ENCODE measurements around the gene THSD7A. TPM values are rescaled to one million over a fixed set of nuclear protein-coding genes. Genes with fewer than 3 reads are reported as not detected.

The THSD7A gene
- total and polyA plus RNA-seq, 2 of the 13 experiments (the other 11 are each of a cell fraction or from before 2014, with no cell fraction given) = 0.01 to 0.07 TPM

DNA sequence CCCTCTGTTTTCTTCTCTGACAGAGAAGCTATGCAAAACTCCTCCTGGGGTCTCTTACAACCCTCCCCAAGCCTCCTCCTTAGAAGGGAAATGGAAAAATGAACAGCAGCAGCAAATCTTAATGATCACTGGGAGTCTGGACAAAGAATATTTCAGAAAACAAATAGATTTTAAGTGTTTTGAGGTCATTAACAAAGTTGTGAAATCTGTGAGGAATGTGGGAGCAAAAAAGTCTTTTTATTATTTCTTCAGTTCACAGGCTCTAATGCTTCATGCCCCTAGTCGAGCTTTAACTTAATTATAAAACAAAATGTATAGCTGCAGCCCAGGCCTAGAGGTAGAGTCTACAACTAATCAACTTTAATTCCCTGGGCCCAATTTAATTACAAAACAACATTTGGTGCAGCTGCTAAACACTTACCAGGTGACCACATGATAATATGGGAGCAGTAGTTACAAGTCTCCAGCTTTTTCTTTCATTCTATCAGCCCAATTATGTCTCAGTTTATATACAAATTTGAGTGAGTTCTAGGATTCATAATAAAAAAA, 293.2 kb downstream of the THSD7A start:
- POLR2A ChIA-PET = no interaction called here
- Histone ChIP-seq H3K36me3 (replicated peaks in 1 of 2; ENCODE audit: control insufficient read depth in 1 of 2, insufficient read depth in 2 of 2, low read length in 2 of 2) (no peaks in the 10 kb centered on the region), H3K4me1 (ENCODE audit: insufficient read depth, low read length) (no peaks in the 10 kb centered on the region), H3K9me3 (ENCODE audit: low read length) (no peaks in the 10 kb centered on the region), H3K4me3 (replicated peaks in 1 of 3; ENCODE audit: insufficient read depth in 1 of 3, low read depth in 2 of 3, low read length in 3 of 3) (no peak overlapping the region), H3K27ac (ENCODE audit: extremely low read length, insufficient read depth, low read length) (no peak overlapping the region), H2AFZ (ENCODE audit: low read length) (no peak overlapping the region), H3K9ac (ENCODE audit: insufficient read depth, low read depth, low read length) (no peak overlapping the region), H3K79me2 (ENCODE audit: insufficient read depth, low read length) (no peaks in the 10 kb centered on the region), H3K27me3 (ENCODE audit: control insufficient read depth in 1 of 2, insufficient read depth in 2 of 2, low read length in 2 of 2) (no peaks in the 10 kb centered on the region), H4K20me1 (ENCODE audit: insufficient read depth, low read length) (no peaks in the 10 kb centered on the region), H3K4me2 (ENCODE audit: low read depth, low read length) (no peak overlapping the region)
- WGBS (ENCODE audit: low lambda C conversion rate) = 7% methylated on average over 1 of the region's 1 CpG
- DNase-seq (ENCODE audit: low spot score) = no peak
- BruUV-seq (replicated peaks) = no TSS peak
- no peak for FAIRE-seq
- ATAC-seq = no peak
- intact Hi-C loops (cut with micrococcal nuclease; ENCODE audit: unreplicated experiment) = no loop called here
- TF ChIP-seq PCBP1 (IDR thresholded peaks at IDR 0.05; ENCODE audit: borderline replicate concordance, low read depth, low read length) (no peak), ZNF552 (CRISPR knock-in tag; IDR thresholded peaks at IDR 0.05; ENCODE audit: borderline replicate concordance) (no peak), MBD4 (IDR thresholded peaks at IDR 0.05; ENCODE audit: borderline replicate concordance, low read length) (no peak), SSRP1 (CRISPR knock-in tag; IDR thresholded peaks at IDR 0.05) (no peak), ZSCAN20 (CRISPR knock-in tag; IDR thresholded peaks at IDR 0.05; ENCODE audit: borderline replicate concordance) (no peak)
- TF ChIP-seq, protein P1, sequence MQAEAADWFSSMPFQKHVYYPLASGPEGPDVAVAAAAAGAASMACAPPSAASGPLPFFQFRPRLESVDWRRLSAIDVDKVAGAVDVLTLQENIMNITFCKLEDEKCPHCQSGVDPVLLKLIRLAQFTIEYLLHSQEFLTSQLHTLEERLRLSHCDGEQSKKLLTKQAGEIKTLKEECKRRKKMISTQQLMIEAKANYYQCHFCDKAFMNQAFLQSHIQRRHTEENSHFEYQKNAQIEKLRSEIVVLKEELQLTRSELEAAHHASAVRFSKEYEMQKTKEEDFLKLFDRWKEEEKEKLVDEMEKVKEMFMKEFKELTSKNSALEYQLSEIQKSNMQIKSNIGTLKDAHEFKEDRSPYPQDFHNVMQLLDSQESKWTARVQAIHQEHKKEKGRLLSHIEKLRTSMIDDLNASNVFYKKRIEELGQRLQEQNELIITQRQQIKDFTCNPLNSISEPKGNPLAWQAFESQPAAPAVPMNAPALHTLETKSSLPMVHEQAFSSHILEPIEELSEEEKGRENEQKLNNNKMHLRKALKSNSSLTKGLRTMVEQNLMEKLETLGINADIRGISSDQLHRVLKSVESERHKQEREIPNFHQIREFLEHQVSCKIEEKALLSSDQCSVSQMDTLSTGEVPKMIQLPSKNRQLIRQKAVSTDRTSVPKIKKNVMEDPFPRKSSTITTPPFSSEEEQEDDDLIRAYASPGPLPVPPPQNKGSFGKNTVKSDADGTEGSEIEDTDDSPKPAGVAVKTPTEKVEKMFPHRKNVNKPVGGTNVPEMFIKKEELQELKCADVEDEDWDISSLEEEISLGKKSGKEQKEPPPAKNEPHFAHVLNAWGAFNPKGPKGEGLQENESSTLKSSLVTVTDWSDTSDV (CRISPR knock-in tag; IDR thresholded peaks at IDR 0.05) = no peak
- CTCF ChIA-PET (ENCODE audit: low intra/inter-chr PET ratio, low total read pairs) = no interaction called here
- in situ Hi-C loops (cut with HindIII; ENCODE audit: extremely low pct_ligation_motif_present, low pct_unique_long_range_greater_than_20kb) = no loop called here
